SK-N-SH (cell line): ENCODE results near the gene BRCA2. TPM values are rescaled to one million over a fixed set of nuclear protein-coding genes. Genes with fewer than 3 reads are reported as not detected.

ENCODE experiments used
- CTCF ChIA-PET: fragments of 300-600, 350-600 bp; formaldehyde crosslinking; extraction: SDS; loops from one replicate; lab custom pipeline; 2021; lab: Yijun Ruan, JAX
- POLR2A ChIA-PET: fragments of 350-600 bp; sonication (Branson Sonifier 250); formaldehyde crosslinking; extraction: SDS; loops from one replicate; lab custom pipeline; 2020; ENCODE audit warnings: antibody characterized with exemption, inconsistent platforms; lab: Yijun Ruan, JAX
- DNase-seq: peaks from one replicate; pipeline ENCODE4 v3.0.0; 2012
- H2AFZ ChIP-seq: fragments of 200-600 bp; sonication (generic); 2 replicates; pipeline ENCODE4 v1.8.1; 2016; ENCODE audit warnings: antibody characterized with exemption, mild to moderate bottlenecking, low read depth
- H3F3A ChIP-seq: fragments of 200-600 bp; sonication (generic); replicated peaks from 2 replicates; pipeline ENCODE3; 2016; ENCODE audit warnings: antibody characterized with exemption, mild to moderate bottlenecking; ENCODE audit not compliant: insufficient read depth
- H3K27ac ChIP-seq, 2 experiments: fragments of 200-500 bp in 1 of 2; fragments of 200-600 bp in 1 of 2; sonication (Bioruptor generic) in 1 of 2; sonication (generic), shearing (Covaris generic) in 1 of 2; 2 replicates each; pipeline versions ENCODE4 v1.5.1 to v1.6.1; 2014 to 2016; ENCODE audit warnings: low read depth in 2 of 2, inconsistent platforms in 1 of 2, low read length in 1 of 2, mild to moderate bottlenecking in 1 of 2, mixed read lengths in 1 of 2
- H3K27me3 ChIP-seq: fragments of 200-600 bp; sonication (generic), shearing (Covaris generic); 2 replicates; pipeline ENCODE4 v1.6.1; 2016; ENCODE audit warnings: mixed run types; ENCODE audit not compliant: insufficient read depth
- H3K36me3 ChIP-seq, 2 experiments: fragments of 200-500 bp in 1 of 2; fragments of 200-600 bp in 1 of 2; sonication (Bioruptor generic) in 1 of 2; sonication (generic) in 1 of 2; replicated peaks in 1 of 2; 2 replicates each; pipeline versions ENCODE3 to v1.5.1; 2014 to 2016; ENCODE audit warnings: low read length in 1 of 2, mild to moderate bottlenecking in 1 of 2; ENCODE audit not compliant: insufficient read depth in 2 of 2, control insufficient read depth in 1 of 2
- H3K4me1 ChIP-seq, 2 experiments: fragments of 200-500 bp in 1 of 2; fragments of 200-600 bp in 1 of 2; sonication (Bioruptor generic) in 1 of 2; sonication (generic), shearing (Covaris generic) in 1 of 2; 2 replicates each; pipeline versions ENCODE4 v1.5.1 to v1.6.1; 2014 to 2016; ENCODE audit warnings: low read depth in 1 of 2, low read length in 1 of 2, mixed run types in 1 of 2; ENCODE audit not compliant: insufficient read depth in 2 of 2, control insufficient read depth in 1 of 2
- H3K4me2 ChIP-seq: fragments of 200-600 bp; sonication (generic), shearing (Covaris generic); 2 replicates; pipeline ENCODE4 v1.6.1; 2017; ENCODE audit warnings: mixed run types
- H3K4me3 ChIP-seq, 2 experiments: fragments of 200-500 bp in 1 of 2; fragments of 200-600 bp in 1 of 2; sonication (Bioruptor generic) in 1 of 2; sonication (generic), shearing (Covaris generic) in 1 of 2; 2 replicates each; pipeline versions ENCODE4 v1.5.1 to v1.8.1; 2014 to 2016; ENCODE audit warnings: low read depth in 2 of 2, inconsistent platforms in 1 of 2, low read length in 1 of 2, mild to moderate bottlenecking in 1 of 2, mixed read lengths in 1 of 2, moderate library complexity in 1 of 2
- H3K79me2 ChIP-seq: fragments of 200-600 bp; sonication (generic); 2 replicates; pipeline ENCODE4 v1.8.1; 2017; ENCODE audit warnings: mild to moderate bottlenecking; ENCODE audit not compliant: insufficient read depth
- H3K9ac ChIP-seq: fragments of 200-600 bp; sonication (generic); 2 replicates; pipeline ENCODE4 v1.6.1; 2017; ENCODE audit warnings: mixed run types
- H3K9me2 ChIP-seq: fragments of 200-600 bp; sonication (generic); 2 replicates; pipeline ENCODE4 v1.6.1; 2017; ENCODE audit warnings: mixed run types
- H3K9me3 ChIP-seq: fragments of 200-600 bp; sonication (generic); 2 replicates; pipeline ENCODE4 v1.6.1; 2017; ENCODE audit warnings: mixed run types, mild to moderate bottlenecking, moderate library complexity
- H4K20me1 ChIP-seq: fragments of 200-600 bp; sonication (generic); 2 replicates; pipeline ENCODE4 v1.6.1; 2017; ENCODE audit warnings: mild to moderate bottlenecking, mixed run types; ENCODE audit not compliant: insufficient read depth
- GABPA ChIP-seq: IDR thresholded peaks from 2 replicates; pipeline ENCODE4 v1.4.0; 2012; ENCODE audit warnings: low read depth, mild to moderate bottlenecking
- JUND ChIP-seq: IDR thresholded peaks from 2 replicates; pipeline ENCODE4 v1.4.0; 2012
- MEF2A ChIP-seq: IDR thresholded peaks from 2 replicates; pipeline ENCODE4 v1.4.0; 2012; ENCODE audit warnings: low read depth, borderline replicate concordance
- MXI1 ChIP-seq: IDR thresholded peaks from 2 replicates; pipeline ENCODE4 v1.6.1; 2012; ENCODE audit warnings: mild to moderate bottlenecking, low read depth, low read length, improper control_type of control experiment
- NRF1 ChIP-seq: IDR thresholded peaks from 2 replicates; pipeline ENCODE4 v1.6.1; 2012; ENCODE audit warnings: low read depth, mild to moderate bottlenecking, low read length
- TEAD4 ChIP-seq: IDR thresholded peaks from 2 replicates; pipeline ENCODE4 v1.4.0; 2012; ENCODE audit warnings: mild to moderate bottlenecking, borderline replicate concordance; ENCODE audit not compliant: insufficient read depth
- YY1 ChIP-seq: IDR thresholded peaks from 2 replicates; pipeline ENCODE4 v1.4.0; 2012; ENCODE audit warnings: low read depth, mild to moderate bottlenecking
- WGBS: methylation state at CpG from one replicate; pipeline ENCODE4 v1.1.6; 2017; ENCODE audit warnings: low lambda C conversion rate; 5-methylcytosine and 5-hydroxymethylcytosine counted together
- polyA plus RNA-seq, 3 experiments: library from polyadenylated mRNA; depleted of rRNA; stranded (reverse); fragments of >200 nt; gene quantifications; 2 replicates each; pipeline ENCODE4 v1.2.3, GENCODE V29; 2012
- TF ChIP-seq, protein P1 (sequence below): IDR thresholded peaks from 2 replicates; pipeline ENCODE4 v1.4.0; 2012; ENCODE audit warnings: low read depth, borderline replicate concordance
- TF ChIP-seq, protein P2 (sequence below): fragments of 150-350 bp; IDR thresholded peaks from 2 replicates; pipeline ENCODE4 v1.6.1; 2016; ENCODE audit warnings: mild to moderate bottlenecking, low read depth, low read length

Gene BRCA2
- polyA plus RNA-seq, 1 of the 3 experiments (the other 2 are of a cell fraction): 1.6 TPM

DNA sequence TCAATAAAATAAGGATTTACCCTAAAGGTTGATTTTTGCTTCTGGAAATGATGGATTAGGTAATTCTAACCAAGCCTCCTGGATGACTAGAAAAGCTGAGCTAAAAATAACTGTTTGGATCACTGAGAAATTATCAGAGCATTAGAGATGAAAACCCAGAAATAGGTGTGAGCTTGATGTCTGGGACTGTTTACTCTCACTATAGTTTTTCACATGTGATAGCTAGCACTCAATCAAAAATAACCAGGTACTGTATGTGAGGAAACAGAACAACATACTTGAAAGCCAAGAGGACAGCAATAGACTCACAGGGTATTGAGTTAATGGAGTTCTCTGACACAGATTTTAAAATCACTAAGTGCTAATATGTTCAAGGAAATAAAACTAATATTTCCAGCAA lies 9.7 kb upstream of the BRCA2 start:
- H3K4me3 ChIP-seq: no peak overlapping the region
- no peaks in the 10 kb centered on the region for H3K27me3 ChIP-seq
- H3K27ac ChIP-seq: no peak overlapping the region
- no peak overlapping the region for H3K9ac ChIP-seq
- H2AFZ ChIP-seq: no peak overlapping the region
- no peaks in the 10 kb centered on the region for H3F3A ChIP-seq
- H4K20me1 ChIP-seq: no peaks in the 10 kb centered on the region
- no peak for TF ChIP-seq MXI1
- TF ChIP-seq, protein P1, sequence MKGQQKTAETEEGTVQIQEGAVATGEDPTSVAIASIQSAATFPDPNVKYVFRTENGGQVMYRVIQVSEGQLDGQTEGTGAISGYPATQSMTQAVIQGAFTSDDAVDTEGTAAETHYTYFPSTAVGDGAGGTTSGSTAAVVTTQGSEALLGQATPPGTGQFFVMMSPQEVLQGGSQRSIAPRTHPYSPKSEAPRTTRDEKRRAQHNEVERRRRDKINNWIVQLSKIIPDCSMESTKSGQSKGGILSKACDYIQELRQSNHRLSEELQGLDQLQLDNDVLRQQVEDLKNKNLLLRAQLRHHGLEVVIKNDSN: no peak
- TF ChIP-seq, protein P2, sequence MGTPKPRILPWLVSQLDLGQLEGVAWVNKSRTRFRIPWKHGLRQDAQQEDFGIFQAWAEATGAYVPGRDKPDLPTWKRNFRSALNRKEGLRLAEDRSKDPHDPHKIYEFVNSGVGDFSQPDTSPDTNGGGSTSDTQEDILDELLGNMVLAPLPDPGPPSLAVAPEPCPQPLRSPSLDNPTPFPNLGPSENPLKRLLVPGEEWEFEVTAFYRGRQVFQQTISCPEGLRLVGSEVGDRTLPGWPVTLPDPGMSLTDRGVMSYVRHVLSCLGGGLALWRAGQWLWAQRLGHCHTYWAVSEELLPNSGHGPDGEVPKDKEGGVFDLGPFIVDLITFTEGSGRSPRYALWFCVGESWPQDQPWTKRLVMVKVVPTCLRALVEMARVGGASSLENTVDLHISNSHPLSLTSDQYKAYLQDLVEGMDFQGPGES: no peak
- POLR2A ChIA-PET: interaction anchor here (0.8 kb wide), 1 partner anchor 9 kb away, joined by 4 read pairs; the partner anchor contains the start of gene ZAR1L
- CTCF ChIA-PET: interaction anchor here (1.3 to 3.4 kb wide), 3 partner anchors 10 to 396 kb away, joined by 3 to 13 read pairs (median 4); partner anchors contain the start of genes BRCA2 and ZAR1L
- H3K36me3 ChIP-seq: no peaks in the 10 kb centered on the region
- H3K9me3 ChIP-seq: no peaks in the 10 kb centered on the region
- no peaks in the 10 kb centered on the region for H3K9me2 ChIP-seq
- no peak overlapping the region for H3K4me2 ChIP-seq
- DNase-seq: no peak
- no peaks in the 10 kb centered on the region; a peak in 1 of 4 replicates for H3K4me1 ChIP-seq
- no peaks in the 10 kb centered on the region for H3K79me2 ChIP-seq

DNA sequence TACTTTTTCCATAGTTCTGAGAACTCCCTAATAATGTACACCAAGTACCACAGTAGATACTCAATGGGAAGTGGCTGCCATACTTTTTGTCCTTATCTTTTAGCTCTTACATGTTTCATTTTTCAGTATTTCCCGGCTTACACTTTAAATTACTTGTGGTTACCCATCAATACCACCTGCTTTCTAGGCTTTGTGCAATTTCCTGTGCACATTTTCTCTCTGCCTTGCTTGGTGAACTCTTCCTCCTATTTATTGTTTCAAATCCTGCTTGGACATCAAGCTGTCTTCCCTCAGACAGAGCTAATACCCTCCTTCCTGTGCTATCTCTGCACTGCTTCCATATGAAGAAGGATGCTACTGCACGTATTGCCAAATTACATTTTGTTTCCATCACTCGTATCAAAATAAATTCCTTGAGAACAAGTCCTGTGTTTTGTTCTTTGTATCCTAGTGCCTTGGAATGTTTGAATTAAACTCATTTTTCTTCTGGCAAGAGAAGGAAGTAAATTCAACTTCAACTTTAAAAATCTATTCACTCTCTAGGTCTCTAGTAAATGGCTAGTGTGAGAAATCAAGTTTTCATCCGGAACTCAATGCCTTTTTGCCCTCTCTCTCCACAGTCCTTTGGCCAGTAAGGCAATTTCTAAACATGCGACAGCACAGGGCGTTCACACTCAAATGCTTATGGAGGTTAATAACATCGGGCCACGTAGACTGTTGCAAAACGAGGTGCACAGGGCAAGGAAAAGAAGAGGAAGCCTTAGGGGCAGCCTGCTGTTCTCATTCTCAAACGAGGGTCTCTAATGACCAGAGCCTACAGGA lies 5.8 kb upstream of the BRCA2 start:
- Histone ChIP-seq H3K36me3 (no peaks in the 10 kb centered on the region), H3K27me3 (no peaks in the 10 kb centered on the region), H3K9me3 (no peaks in the 10 kb centered on the region), H2AFZ (peak overlapping the region; percentile 70), H3K9ac (no peak overlapping the region), H4K20me1 (no peaks in the 10 kb centered on the region), H3K4me3 (no peak overlapping the region), H3F3A (no peaks in the 10 kb centered on the region), H3K4me1 (peaks cover 0 to under 1% of the 10 kb centered on the region in 2 experiments; a peak in 1 of 4 replicates), H3K4me2 (no peak overlapping the region), H3K79me2 (no peaks in the 10 kb centered on the region), H3K27ac (no peak overlapping the region), H3K9me2 (no peaks in the 10 kb centered on the region)
- DNase-seq: no peak
- TF ChIP-seq YY1 (no peak), NRF1 (no peak), GABPA (no peak), JUND (no peak), MEF2A (no peak), TEAD4 (no peak)
- POLR2A ChIA-PET: no interaction called here
- 62% methylated on average over 10 of the region's 10 CpGs for WGBS
- CTCF ChIA-PET: interaction anchor here (0.8 to 1.2 kb wide), 5 partner anchors 20 to 400 kb away, joined by 3 to 4 read pairs (median 4); no protein-coding TSS in a partner anchor
